ENCODE measurements around the gene BTRC.
A peak's percentile ranks its signal among the peaks of the same experiment; 100 is the strongest.
"Not testable (repeated sequence)": the region's sequence is repeated elsewhere in the genome, so short reads cannot be mapped to it uniquely, and the experiment has no call there.

The BTRC gene

DNA sequence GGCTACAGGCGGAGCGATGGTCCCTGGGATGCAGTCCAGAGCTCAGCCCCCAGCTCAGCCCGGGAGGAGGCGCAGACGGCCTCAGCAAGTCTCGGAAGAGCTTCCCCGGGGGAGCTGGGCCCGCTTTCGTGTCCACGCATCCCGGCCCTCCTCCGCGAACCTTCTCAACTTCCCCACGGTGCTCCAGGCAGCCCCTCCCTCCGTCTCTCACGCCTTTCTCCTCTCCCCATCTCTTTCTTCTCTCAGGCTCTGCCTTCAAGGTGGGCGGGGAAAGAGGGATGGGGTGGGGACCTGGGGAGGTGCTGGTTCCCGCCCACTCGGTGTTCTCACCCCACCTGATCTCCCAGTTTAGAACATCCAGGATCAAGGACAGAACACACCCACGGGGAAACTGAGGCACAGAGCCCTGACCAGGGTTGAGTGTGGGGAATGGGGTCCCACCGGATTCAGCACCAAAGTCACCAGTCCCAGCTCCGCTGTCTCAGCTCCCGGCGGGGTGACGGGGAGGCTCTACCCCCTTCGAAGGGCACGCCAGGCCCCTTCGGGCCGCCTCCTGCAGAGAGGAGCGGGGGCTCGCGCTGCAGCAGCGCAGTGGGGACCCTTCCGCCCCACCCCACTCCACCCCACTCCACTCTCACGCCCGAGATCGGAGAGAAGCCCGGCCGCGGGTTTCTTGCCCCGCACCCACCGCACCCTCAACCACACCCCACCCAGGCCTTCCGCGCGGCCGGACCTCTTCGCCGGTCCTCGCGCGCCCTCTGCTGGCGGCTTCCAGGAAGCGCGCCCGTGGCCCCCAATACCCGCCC lies 215.9 kb downstream of the BTRC start:
- DNase-seq: no peak

DNA sequence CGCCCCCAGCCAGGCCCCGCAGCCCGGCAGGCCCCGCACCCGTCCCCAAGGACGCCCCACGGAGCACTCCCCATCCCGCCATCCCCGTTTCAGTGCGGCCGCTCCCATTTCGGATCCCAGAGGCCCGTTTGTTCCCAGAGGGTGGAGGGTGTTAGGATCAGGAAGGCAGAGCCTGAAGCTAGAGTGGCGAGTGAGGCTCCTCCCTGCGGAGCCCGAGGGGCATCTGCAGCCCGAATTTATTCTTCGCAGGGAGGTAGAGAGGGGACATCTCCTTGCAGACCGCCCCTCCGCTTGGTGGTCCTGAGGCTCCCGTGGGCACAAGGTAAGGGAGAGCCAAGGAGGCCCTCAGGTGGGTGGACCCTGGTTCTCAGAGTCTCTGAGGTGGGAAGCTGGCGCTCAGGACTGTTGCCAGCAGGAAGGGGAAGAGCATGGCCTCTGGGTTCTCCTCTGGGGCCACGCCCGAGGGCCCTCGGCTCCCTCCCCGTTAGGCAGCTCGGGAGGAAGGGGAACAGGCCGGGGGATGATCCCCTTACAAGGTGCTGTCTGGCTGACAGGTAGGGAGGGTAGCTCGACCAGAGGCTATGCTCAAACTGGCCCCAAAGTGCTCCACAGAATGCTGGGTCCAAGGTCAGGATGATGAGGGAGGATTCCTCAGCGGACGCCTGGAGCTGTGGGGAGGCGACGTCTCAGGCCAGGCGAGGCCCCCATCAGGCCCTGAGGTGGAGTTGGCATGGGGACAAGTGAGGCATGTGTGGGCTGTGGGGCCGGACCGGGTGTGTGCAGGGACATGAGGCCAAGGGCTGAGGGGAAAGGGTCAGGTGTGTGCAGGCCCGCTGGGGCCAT lies 216.7 kb downstream of the BTRC start:
- no peak for DNase-seq

DNA sequence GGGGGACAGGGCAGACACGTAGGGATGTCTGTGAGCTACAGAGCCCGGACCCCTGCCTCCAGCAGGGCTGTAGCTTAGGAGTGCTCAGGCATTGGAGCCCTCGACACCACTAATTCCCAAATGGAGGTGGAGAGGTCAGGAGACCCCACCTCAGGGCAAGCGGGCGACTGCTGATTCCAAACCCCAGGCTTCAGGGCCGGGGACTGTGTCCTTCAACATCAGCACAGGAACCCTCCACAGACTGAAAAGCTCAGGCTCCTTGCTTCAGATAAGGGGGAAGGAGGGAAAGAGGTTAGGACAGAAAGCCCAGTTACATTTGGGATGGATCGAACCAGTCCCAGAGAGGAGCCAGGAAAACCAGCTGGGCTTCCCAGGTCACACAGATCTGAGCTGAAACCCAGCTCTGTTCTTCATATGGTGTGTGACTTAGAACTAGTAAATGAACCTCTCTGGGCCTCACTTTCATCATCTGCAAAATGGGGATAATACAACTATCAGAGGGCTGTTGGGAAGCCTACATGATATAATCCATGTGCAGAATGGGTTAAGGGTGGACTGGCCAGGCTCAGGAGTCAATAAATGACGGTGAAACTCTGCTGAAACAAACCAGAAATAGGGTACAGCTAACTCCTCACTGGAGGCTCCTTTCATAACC lies 217.4 kb downstream of the BTRC start:
- no peak for DNase-seq

DNA sequence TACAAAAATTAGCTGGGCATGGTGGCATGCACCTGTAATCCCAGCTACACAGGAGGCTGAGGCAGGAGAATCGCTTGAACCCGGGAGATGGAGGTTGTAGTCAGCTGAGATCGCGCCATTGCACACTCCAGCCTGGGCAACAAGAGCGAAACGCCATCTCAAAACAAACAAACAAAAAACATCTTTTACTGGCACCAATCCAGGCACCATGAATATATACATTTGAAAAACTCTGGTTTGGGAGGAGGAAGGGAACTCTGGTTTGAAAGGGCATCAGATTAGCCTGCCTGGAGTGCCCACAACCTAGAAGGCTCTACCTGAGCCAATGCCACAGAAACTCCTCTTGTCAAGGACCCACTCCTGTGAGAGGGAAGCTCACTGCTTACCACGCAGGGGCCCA lies 218.2 kb downstream of the BTRC start:
- DNase-seq: no peak

DNA sequence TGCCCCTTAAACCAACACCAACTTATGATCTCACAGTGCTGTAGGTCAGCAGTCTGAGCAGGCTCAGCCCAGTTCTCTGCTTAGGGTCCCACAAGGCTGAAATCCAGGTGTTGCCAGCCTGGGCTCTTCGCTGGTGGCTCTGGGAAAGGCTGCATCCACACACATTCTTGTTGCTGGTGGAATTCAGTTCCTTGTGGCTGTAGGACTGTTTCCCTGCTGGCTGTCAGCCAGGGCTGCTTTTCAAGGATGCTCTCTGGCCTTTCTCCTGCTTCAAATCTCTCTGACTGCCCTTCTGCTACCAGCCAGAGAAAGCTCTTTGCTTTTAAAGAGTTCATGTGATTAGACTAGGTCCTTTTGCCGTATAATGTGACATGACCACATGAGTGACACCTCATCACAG lies 218.8 kb downstream of the BTRC start:
- no peak for DNase-seq

DNA sequence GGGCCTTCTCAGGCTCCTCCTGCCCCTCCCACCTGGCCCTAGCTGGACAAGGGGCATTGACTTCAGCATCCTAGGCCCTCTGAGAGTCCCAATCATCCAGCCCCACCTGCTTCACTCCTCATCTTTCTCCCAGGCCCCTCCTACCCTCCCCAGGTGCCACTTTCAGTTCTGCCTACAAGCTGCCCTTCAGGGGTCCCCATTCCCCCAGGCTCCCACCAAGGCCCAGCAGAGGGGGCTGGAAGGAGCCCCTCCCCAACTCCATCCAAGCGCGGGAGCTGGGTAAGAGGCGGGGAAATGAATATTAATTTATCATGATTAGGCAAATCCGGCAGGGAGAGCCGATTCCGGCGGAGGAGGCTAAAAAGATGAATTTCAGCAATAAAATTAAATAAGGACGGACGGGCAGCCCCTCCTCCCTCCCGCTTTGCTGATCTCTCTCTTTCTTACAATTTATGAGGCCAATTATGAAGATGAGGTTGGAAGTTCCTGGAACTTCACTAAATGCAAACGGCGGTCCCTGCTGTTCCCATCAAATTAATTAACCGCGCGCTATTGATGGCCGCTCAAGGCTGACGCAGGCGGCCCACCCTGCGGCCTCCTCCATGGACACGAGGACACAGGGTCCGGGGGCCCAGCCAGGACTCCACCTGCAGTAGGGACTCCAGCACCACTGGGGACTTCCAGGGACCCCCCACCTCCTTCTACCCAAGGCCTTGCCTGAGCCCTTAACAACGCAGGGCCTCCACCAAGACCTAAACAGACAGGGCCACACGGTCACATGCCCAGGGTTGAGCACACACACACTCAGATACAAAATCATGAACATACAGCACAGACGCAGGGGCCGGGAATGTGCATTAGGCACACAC lies 220.2 kb downstream of the BTRC start:
- DNase-seq: no peak

DNA sequence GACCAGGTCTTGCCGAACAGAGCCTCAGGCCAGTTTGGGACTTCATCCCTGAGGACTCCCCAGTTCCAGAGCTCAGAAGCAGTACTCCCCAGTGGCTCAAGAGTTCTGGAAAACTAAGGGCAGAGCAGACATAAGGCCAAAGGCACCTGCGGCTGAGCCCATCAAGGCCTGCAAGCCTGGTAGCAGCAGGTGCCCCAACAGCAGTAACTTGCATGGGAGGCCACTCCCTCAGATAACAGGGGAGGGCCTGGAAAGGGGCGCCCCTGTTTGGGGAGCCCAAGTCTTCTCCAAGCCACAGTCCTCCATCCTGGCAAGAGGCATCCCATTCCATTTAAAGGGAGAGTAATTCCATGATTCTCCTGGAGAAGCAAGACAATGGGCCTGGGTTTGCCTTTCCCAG lies 221.1 kb downstream of the BTRC start:
- no peak for DNase-seq

DNA sequence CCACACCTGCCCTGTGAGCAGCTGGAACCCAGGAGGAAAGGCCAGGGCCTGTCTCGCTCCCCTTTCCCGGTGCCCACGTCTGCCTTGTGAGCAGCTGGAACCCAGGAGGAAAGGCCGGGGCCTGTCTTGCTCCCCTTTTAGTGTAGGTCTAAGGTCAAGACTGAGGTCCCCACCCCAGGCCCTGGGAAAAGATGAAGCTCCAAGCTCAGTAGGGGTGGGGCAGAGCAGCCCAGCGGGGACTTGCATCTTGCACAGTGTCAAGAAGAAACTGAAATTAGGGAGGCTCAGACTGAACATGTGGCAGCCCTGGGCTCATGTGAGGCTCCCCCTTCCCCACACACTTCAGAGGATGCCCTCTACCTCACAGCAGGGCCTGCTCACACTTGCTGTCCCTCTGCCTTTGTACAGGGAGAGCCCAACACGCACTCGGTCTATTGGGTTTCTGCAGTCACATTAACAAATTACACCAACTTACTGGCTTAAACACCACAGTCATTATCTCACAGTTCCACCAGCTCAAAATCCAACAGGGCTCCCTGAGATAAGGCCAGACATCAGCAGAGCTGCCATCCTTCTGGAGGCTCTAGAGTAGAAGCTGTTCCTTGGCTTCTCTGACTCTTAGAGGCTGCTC lies 221.7 kb downstream of the BTRC start:
- DNase-seq: no peak

DNA sequence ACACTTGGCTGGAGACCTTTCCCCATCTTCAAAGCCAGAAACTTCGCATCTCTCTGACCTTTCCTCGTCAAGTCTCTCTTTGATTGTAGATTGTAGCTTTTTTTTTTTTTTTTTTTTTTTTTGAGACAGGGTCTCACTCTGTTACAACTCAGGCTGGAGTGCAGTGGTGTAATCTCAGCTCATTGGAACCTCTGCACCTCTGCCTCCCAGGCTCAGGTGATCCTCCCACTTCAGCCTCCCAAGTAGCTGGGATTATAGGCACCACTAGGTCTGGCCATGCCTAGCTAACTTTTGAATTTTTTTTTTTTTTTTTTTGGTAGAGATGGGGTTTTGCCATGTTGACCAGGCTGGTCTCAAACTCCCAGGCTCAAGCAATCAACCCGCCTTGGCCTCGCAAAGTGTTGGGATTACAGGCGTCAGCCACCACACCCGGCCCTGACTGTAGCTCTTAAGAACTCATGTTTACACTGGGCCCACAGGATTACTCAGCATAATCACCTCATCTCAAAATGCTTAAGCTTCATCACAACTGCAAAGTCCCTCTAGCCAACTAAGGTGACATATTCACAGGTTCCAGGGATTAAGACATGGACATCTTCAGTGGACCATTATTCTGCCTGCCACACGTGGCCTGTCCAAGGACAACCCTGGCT lies 222.4 kb downstream of the BTRC start:
- DNase-seq: no peak

DNA sequence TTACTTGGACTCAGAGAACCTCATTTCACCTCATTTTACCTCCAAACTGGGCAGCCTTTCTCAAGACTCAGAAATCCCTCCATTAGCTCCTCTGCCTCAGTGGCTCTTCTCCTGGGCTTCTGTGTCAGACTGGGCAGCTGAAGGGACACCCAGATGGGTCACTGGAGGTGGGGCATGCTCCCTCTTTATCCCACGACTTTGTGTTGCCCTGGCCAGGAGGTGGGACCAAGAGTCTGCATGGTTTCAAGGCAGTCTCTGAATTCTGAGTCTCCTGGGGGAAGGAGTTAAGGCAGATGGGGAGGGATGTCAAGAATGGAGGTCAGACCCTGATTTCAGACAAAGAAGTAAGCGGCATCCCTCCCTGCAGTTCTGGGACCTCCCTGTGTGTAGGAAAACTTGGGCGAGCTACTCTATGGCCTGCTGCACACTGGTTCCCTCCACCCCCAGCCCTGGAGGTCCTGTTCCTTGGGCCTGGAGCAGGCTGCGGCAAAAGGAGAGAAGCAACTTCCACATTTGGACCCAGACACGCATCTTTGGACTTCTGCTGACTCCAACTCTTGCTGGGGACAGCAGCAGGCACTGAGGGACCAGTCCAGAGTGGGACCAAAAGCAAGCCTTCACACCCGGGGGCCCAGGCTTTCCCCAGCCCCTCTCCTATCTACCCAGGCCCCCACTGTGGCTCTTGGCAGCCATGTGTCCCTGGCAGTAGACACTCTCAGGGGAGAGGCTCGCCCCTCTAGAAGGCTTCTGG lies 223.3 kb downstream of the BTRC start:
- no peak for DNase-seq

DNA sequence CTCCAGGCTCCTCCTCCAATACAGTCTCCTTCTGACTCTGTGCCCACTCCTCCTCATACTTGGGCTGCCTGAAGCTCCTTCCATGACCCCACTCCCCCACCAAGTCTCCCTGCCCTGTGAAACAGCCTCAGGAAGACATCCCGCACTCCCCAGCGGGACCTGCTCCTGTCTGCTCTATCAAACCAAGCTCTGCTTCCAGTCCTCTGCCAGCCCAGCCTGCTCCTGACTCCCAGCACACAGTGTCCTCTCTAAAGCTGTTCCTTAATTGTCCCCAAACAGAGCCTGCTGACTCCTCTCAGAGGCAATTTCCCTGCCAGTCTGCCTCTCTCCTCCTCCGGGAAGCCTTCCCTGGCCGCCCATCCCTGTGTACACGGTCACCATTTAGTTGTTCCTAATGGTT lies 224.2 kb downstream of the BTRC start:
- DNase-seq: no peak

DNA sequence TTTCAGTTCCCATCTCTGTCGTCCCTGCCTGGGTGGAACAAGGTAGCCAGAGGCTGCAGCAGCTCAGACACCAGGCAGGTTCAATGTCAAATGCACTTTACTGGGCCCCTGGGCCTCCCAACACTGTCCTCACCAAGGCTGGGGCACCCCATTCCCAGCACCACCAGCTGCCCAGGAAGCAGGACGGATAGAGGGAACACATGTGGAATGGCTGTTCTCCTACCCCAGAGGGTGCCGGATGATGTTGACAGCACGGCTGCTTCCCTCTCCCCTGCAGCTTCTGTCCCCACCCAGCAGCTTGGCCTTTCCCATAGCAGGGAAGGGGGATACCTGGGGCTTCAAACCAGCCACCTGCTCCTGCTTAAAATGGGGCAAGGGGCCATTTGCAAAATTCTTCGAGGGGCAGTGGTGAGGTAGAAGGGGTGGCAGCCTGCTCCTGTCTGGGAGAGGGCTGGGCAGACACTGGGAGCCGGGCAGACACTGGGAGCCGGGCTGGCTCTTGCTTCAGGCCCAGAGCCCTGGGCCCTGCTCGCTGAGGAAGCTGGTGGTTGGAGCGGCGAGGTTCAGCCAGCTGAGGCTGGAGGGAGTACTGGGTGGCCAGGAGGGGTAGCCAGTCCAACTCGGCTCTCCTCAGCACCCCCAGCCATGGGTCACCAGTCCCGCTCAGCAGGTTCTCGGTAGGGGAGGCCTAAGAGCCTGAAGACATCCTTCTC lies 225.0 kb downstream of the BTRC start:
- DNase-seq: no peak

DNA sequence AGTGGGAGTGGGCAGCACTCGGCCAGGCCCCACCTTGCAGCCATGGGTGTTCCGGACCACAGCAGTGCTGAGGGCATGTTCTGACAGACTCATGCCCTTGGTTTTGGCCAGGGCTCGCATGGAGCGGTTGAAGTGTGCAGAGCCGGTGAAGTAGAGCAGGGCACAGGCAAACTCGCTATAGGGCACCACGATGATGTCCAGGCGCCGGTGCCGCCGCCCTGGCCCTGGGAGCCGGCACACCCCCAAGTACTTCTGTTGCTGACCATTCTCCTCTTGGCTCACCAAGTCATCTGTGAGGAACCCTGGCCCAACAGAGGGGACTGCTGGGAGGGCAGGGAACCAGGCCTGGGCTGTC lies 225.5 kb downstream of the BTRC start:
- no peak for DNase-seq

DNA sequence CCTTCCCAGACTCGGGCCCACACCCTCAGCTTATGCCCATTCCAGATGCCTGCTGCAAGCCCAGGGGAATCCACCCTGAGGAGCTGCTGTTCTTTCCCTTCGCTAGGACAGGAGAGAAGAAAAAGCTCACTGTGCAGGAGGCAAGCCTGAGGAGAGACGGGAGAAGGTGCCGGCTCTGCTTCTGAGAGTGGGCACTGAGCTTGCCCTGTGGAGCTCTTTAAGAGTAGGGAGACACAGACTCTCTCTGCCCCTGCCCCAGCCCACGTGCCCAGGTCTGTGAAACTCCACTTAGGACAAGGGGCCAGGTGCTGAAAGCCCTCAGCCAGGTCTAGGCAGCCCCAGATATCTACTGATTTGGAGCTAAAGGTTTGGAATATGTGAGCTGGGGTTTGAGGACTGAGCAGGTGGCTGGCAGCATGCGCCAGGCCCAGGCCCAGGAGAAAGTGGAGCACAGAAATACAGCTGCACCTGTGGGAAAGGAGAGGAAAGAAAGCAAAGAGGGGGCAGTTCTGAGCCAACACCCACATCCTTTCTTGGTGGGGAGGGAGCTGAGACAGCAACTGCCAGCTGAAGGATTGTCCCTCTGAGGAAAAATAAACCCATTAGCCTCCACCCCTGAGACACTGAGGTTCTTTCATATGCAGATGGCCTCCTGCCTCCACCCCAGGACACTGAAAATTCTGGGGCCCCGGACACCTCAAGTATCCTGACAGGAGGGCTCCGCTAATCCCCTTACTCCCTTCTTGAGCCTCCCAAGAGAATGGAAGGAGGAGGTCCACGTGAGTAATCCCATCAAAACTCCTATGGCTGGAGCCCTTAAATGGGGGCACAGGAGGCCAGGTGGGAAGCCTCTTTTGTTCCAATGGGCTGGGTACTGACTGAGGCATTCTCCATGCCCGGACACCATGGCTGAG lies 226.8 kb downstream of the BTRC start:
- no peak for DNase-seq

DNA sequence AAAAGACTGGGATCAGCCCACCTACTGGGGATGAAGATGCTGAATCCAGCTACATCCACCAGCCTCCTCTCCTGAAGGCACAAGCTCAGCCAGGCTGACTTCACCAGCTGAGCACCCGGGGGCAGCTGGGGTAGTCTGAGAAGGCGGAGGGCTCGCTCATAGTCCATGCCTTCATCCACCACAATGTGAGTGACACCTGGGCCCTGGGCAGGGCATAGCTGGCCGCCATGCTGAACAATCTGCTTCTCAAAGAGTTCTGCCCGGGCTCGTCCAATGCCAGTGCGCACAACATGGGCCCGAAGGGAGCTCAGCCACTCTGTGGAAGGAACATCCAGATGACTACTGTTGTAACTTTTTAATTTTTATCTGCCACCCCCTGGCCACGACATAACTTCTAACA lies 231.9 kb downstream of the BTRC start:
- DNase-seq: no peak

DNA sequence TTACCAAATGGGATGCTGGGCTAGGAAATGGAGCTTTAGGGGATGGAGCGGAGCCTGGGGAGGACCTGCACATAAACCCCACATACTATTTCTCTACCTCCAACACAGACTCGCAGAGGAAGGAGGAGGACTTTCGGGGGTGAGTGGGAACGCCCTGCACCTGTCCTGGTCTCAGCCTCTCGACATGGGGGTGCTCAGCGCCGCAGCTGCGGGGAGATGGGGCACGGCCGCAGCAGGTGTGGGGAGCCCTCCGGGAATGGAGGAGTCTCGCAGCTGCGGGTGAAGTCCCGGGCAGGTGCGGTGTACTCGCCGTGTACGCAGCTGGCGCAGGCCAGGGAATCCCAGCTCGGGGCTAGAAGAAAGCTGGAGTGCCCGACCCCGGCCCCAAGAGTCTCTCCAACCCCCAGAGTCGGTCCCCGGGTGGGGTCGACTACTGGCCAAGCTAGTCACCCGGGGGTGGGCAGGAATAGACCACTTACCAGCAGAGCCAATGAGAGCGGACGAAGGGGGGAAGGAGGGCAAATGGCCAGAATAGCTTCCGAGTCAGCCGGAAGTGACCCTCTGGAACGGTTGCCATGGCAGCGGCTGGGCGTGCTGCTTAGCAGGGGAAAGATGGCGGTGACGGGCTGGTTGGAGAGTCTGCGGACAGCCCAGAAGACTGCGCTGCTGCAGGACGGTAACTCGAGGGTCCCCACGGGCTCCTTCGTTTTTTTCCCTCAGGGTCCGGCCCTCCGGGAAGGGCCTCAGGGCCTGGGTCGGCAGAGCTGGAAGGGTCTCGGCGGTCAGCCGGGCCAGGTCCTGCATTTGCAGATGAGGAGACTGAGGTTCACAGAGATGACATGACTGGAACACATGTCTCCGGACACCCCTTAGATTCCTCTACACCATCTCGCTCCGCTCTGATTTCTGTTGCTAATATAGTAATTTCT lies 234.0 kb downstream of the BTRC start, which contains the start of the genes DPCD and POLL:
DPCD (plus strand) TSS at position 597 of the 929 bp plus-strand sequence; CDS start at position 613, 16 bp downstream.
POLL (minus strand) TSS at position 533 of the 929 bp plus-strand sequence. CDS start 897 bp downstream, outside the sequence.
- DNase-seq: peak; percentile 39

DNA sequence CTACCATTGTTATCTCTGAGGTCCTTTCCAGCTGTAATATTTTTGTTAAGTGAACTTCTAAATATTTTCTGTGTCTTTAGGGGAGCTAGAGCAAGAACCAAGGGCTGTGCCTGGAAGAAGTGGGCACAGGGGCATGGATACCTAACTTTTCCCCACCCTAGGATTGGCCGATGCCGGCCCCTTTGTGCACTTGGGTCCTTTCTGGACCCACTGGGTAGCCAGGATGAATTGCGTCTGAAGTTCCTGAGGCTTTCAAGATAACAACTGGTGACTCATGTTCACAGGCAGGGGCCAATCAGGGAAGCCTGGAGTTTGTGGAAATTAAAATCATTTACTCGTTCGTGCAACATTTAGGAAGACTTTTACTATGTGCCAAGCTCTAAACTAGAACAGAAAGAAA lies 234.9 kb downstream of the BTRC start:
- no peak for DNase-seq

DNA sequence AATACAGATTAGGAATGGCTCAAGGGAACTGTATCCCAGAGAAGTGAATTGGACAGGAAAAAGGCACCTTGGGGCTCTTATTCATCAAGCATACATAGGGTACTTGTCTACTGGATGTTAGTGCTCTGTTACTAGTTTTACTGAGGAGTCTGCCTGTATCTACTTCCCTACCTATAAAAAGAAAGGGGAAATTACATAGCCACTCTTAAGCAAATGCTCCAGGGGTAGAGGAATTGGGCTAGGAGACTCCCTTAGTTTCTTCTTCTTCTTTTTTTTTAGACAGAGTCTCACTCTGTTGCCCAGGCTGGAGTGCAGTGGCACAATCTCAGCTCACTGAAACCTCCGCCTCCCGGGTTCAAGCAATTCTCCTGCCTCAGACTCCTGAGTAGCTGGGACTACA lies 239.4 kb downstream of the BTRC start:
- not testable (repeated sequence) for DNase-seq

Data from NCI-H1436 treated with DMSO at 0.1 percent for 48 hours (cell line).